CD14-positive monocyte (primary cell): ENCODE data around the gene LHX4. TPM values are rescaled to one million over a fixed set of nuclear protein-coding genes. Genes with fewer than 3 reads are reported as not detected.

Experiments used
- DNase-seq, 3 donors: peaks; one replicate each; pipeline ENCODE4 v3.0.0-alpha.2; 2011 to 2022
- H2AFZ ChIP-seq: 2 replicates; pipeline ENCODE4 v1.6.0; 2012; ENCODE audit warnings: mild to moderate bottlenecking, low read depth, low read length, inconsistent platforms; ENCODE audit not compliant: insufficient read depth, poor library complexity, severe bottlenecking
- H3K27ac ChIP-seq, 2 donors: 1 replicate in 1 of 2; 2 replicates in 1 of 2; pipeline ENCODE4 v1.5.1; 2012 to 2013; ENCODE audit warnings: low read length in 2 of 2, control low read depth in 1 of 2, inconsistent platforms in 1 of 2, low read depth in 1 of 2, mild to moderate bottlenecking in 1 of 2
- H3K27me3 ChIP-seq, 2 donors: one replicate each; pipeline versions ENCODE4 v1.6.0 to v1.6.1; 2011 to 2013; ENCODE audit warnings: low read length in 2 of 2; ENCODE audit not compliant: control insufficient read depth in 2 of 2, insufficient read depth in 2 of 2
- H3K36me3 ChIP-seq, 2 donors: replicated peaks in 1 of 2; 1 replicate in 1 of 2; 2 replicates in 1 of 2; pipeline versions ENCODE4 v1.5.1 to v1.6.1; 2012 to 2013; ENCODE audit warnings: low read length in 2 of 2, control low read depth in 1 of 2, inconsistent platforms in 1 of 2, mild to moderate bottlenecking in 1 of 2; ENCODE audit not compliant: insufficient read depth in 2 of 2, control insufficient read depth in 1 of 2
- H3K4me1 ChIP-seq, 2 donors: 1 replicate in 1 of 2; 2 replicates in 1 of 2; pipeline versions ENCODE4 v1.5.1 to v1.6.1; 2012 to 2013; ENCODE audit warnings: low read length in 2 of 2, control low read depth in 1 of 2, inconsistent platforms in 1 of 2, mild to moderate bottlenecking in 1 of 2, moderate library complexity in 1 of 2; ENCODE audit not compliant: insufficient read depth in 2 of 2, control insufficient read depth in 1 of 2
- H3K4me2 ChIP-seq: replicated peaks from 2 replicates; pipeline ENCODE3; 2012; ENCODE audit warnings: low read length, moderate library complexity, mild to moderate bottlenecking; ENCODE audit not compliant: poor library complexity, severe bottlenecking; ENCODE audit errors: extremely low read depth
- H3K4me3 ChIP-seq, 3 experiments: fragments of 200-600 bp in 1 of 3; sonication (generic) in 1 of 3; replicated peaks in 1 of 3; 1 replicate in 2 of 3; 2 replicates in 1 of 3; pipeline ENCODE4 v1.5.1; 2011 to 2013; ENCODE audit warnings: low read length in 3 of 3, mild to moderate bottlenecking in 3 of 3, control low read depth in 2 of 3, low read depth in 2 of 3, inconsistent platforms in 1 of 3, moderate library complexity in 1 of 3
- H3K79me2 ChIP-seq: 2 replicates; pipeline ENCODE4 v1.6.0; 2012; ENCODE audit warnings: mild to moderate bottlenecking, control low read depth, inconsistent platforms, low read length, moderate library complexity; ENCODE audit not compliant: insufficient read depth
- H3K9ac ChIP-seq: 2 replicates; pipeline ENCODE4 v1.6.0; 2017; ENCODE audit warnings: low read length, mild to moderate bottlenecking; ENCODE audit not compliant: insufficient read depth, poor library complexity, severe bottlenecking
- H3K9me3 ChIP-seq, 2 donors: replicated peaks in 1 of 2; 1 replicate in 1 of 2; 2 replicates in 1 of 2; pipeline versions ENCODE4 v1.5.1 to v1.6.1; 2012 to 2013; ENCODE audit warnings: low read length in 2 of 2, control low read depth in 1 of 2; ENCODE audit not compliant: control insufficient read depth in 1 of 2, insufficient read depth in 1 of 2
- H4K20me1 ChIP-seq: 2 replicates; pipeline ENCODE4 v1.6.0; 2012; ENCODE audit warnings: mild to moderate bottlenecking, low read length, control low read depth, moderate library complexity; ENCODE audit not compliant: insufficient read depth
- H3K27ac Mint-ChIP-seq, 7 donors: one replicate each; pipeline ENCODE4 v1.8.0; 2020; ENCODE audit warnings: mild to moderate bottlenecking in 7 of 7, mixed read lengths in 7 of 7, moderate library complexity in 6 of 7, inconsistent platforms in 2 of 7
- H3K27me3 Mint-ChIP-seq, 3 donors: one replicate each; pipeline ENCODE4 v1.8.0; 2021 to 2022; ENCODE audit warnings: low read depth in 3 of 3, mild to moderate bottlenecking in 3 of 3, mixed read lengths in 3 of 3, moderate library complexity in 3 of 3, inconsistent platforms in 1 of 3
- H3K36me3 Mint-ChIP-seq, 2 donors: one replicate each; pipeline ENCODE4 v1.8.0; 2020; ENCODE audit warnings: mixed read lengths in 2 of 2, inconsistent platforms in 1 of 2, mild to moderate bottlenecking in 1 of 2
- H3K4me1 Mint-ChIP-seq: one replicate; pipeline ENCODE4 v1.8.0; 2020; ENCODE audit warnings: mild to moderate bottlenecking, mixed read lengths
- H3K4me3 Mint-ChIP-seq, 2 donors: one replicate each; pipeline ENCODE4 v1.8.0; 2020; ENCODE audit warnings: mild to moderate bottlenecking in 2 of 2, mixed read lengths in 2 of 2, moderate library complexity in 1 of 2
- H3K9me3 Mint-ChIP-seq, 7 donors: one replicate each; pipeline ENCODE4 v1.8.0; 2020 to 2022; ENCODE audit warnings: mixed read lengths in 7 of 7, mild to moderate bottlenecking in 6 of 7, moderate library complexity in 6 of 7, inconsistent platforms in 2 of 7
- CTCF ChIP-seq: fragments of 200-600 bp; IDR thresholded peaks from one replicate; pipeline ENCODE4 v1.8.0; 2022; ENCODE audit warnings: antibody characterized with exemption, mild to moderate bottlenecking
- WGBS: methylation state at CpG from one replicate; pipeline ENCODE4 v1.1.5; 2013; ENCODE audit warnings: missing lambda C conversion rate; ENCODE audit not compliant: insufficient coverage; 5-methylcytosine and 5-hydroxymethylcytosine counted together
- intact Hi-C, 2 donors: fragments of 100-400 bp; cut with micrococcal nuclease; formaldehyde crosslinking; loops; one replicate each; pipeline versions ENCODE4 v1.15.0 to v1.15.1; 2023
- polyA plus RNA-seq, 3 donors: library from polyadenylated mRNA; depleted of rRNA in 1 of 3; unstranded in 2 of 3; stranded (reverse) in 1 of 3; fragments of 300-500 nt in 2 of 3; fragments of >200 nt in 1 of 3; fragmentation: Illumina TruSeq in 2 of 3; gene quantifications; 1 replicate in 2 of 3; 2 replicates in 1 of 3; pipeline ENCODE4 v1.2.3, GENCODE V29; 2012 to 2021

LHX4 gene
- polyA plus RNA-seq, 3 donors = not detected

- H3K9me3 ChIP-seq = no peaks in the 10 kb centered on the region
- H3K79me2 ChIP-seq = no peaks in the 10 kb centered on the region
- Mint-ChIP-seq H3K36me3 (peaks cover 89 to 99% of the 10 kb centered on the region in 2 donors), H3K4me1 (peaks cover 4% of the 10 kb centered on the region), H3K27ac (peak overlapping the region in 3 of 7 donors; percentile 10 to 87 (median 21)), H3K27me3 (peaks cover 0 to 2% (median 0%) of the 10 kb centered on the region in 3 donors), H3K9me3 (peaks cover 0 to 1% (median 0%) of the 10 kb centered on the region in 7 donors), H3K4me3 (no peak overlapping the region)
- WGBS = 94% methylated on average over 16 of the region's 18 CpGs
- H3K4me3 ChIP-seq = no peak overlapping the region
- H4K20me1 ChIP-seq = peaks cover 4% of the 10 kb centered on the region
- TF ChIP-seq CTCF = no peak
- no peaks in the 10 kb centered on the region for H3K27me3 ChIP-seq
- DNase-seq = no peak
- H3K4me1 ChIP-seq = no peaks in the 10 kb centered on the region
- H2AFZ ChIP-seq = no peak overlapping the region
- H3K27ac ChIP-seq = no peak overlapping the region
- peaks cover 92 to 99% of the 10 kb centered on the region in 2 donors for H3K36me3 ChIP-seq
- no peak overlapping the region for H3K4me2 ChIP-seq
- no peak overlapping the region for H3K9ac ChIP-seq
- intact Hi-C loops = no loop called here
These were observed 36.7 kb upstream of the LHX4 start for GRCh38 chr1:180193141-180194047.

- peaks cover 82 to 99% of the 10 kb centered on the region in 2 donors for H3K36me3 Mint-ChIP-seq
These were observed 36.0 kb upstream of the LHX4 start for GRCh38 chr1:180194048-180194425.

More at GRCh38 chr1:180194048-180194425, 36.0 kb upstream of the LHX4 start:
- no peak overlapping the region for H2AFZ ChIP-seq
- H3K4me3 ChIP-seq = no peak overlapping the region
- H3K9me3 ChIP-seq = no peaks in the 10 kb centered on the region
- intact Hi-C loops = no loop called here
- H3K4me2 ChIP-seq = no peak overlapping the region
- H4K20me1 ChIP-seq = peaks cover 4% of the 10 kb centered on the region
- no peaks in the 10 kb centered on the region for H3K79me2 ChIP-seq
- H3K9ac ChIP-seq = no peak overlapping the region
- H3K27ac ChIP-seq = no peak overlapping the region
- Mint-ChIP-seq H3K27ac (no peak overlapping the region), H3K27me3 (peaks cover 0 to 2% (median 0%) of the 10 kb centered on the region in 3 donors), H3K9me3 (peaks cover 0 to 1% (median 0%) of the 10 kb centered on the region in 7 donors), H3K4me3 (no peak overlapping the region), H3K4me1 (peaks cover 4% of the 10 kb centered on the region)
- over 99% methylated on average over 14 of the region's 14 CpGs for WGBS
- no peaks in the 10 kb centered on the region for H3K27me3 ChIP-seq
- H3K4me1 ChIP-seq = no peaks in the 10 kb centered on the region
- peaks cover 92 to 99% of the 10 kb centered on the region in 2 donors for H3K36me3 ChIP-seq
- no peak for TF ChIP-seq CTCF
- DNase-seq = no peak
